Measurements from ENCODE around the gene CTPS1. TPM values are rescaled to one million over a fixed set of nuclear protein-coding genes. Genes with fewer than 3 reads are reported as not detected.
A peak's percentile ranks its signal among the peaks of the same experiment; 100 is the strongest.

Gene CTPS1
- total RNA-seq, 4 donors from 2014 or later: 30.9 to 70.1 (median 51.3) TPM

GRCh38 chr1:40936931-40937339, 42.6 kb upstream of the CTPS1 start:
- Histone ChIP-seq H3K4me1 (no peaks in the 10 kb centered on the region), H3K9me3 (no peaks in the 10 kb centered on the region), H3K27me3 (no peaks in the 10 kb centered on the region), H3K27ac (no peak overlapping the region), H3K36me3 (no peaks in the 10 kb centered on the region), H3K4me3 (no peak overlapping the region)
- TF ChIP-seq CTCF (IDR thresholded peaks at IDR 0.05) (no peak), POLR2A (IDR thresholded peaks at IDR 0.05) (no peak)
- intact Hi-C loops (cut with DNase I; ENCODE audit: low total_unique reads): no loop called here
- DNase-seq: no peak

- H3K36me3 ChIP-seq: no peaks in the 10 kb centered on the region
- intact Hi-C loops (cut with DNase I; ENCODE audit: low total_unique reads): no loop called here
- no peak overlapping the region for H3K27ac ChIP-seq
- no peak overlapping the region for H3K4me3 ChIP-seq
- no peaks in the 10 kb centered on the region for H3K4me1 ChIP-seq
- no peaks in the 10 kb centered on the region for H3K9me3 ChIP-seq
- H3K27me3 ChIP-seq: no peaks in the 10 kb centered on the region
- no peak for DNase-seq
- TF ChIP-seq POLR2A (IDR thresholded peaks at IDR 0.05): no peak
- no peak for TF ChIP-seq CTCF (IDR thresholded peaks at IDR 0.05)
Observed at GRCh38 chr1:40938393-40938792, 41.1 kb upstream of the CTPS1 start.

GRCh38 chr1:40939320-40940059, 40.0 kb upstream of the CTPS1 start:
- no peaks in the 10 kb centered on the region for H3K4me1 ChIP-seq
- no peak overlapping the region for H3K4me3 ChIP-seq
- peak overlapping the region in 1 of 2 donors; percentile 28 for H3K27ac ChIP-seq
- H3K36me3 ChIP-seq: no peaks in the 10 kb centered on the region
- peak in 1 of 2 donors; percentile 32 for DNase-seq
- no peaks in the 10 kb centered on the region for H3K27me3 ChIP-seq
- no peaks in the 10 kb centered on the region for H3K9me3 ChIP-seq
- intact Hi-C loops (cut with DNase I; ENCODE audit: low total_unique reads): no loop called here
- no peak for TF ChIP-seq POLR2A (IDR thresholded peaks at IDR 0.05)
- TF ChIP-seq CTCF (IDR thresholded peaks at IDR 0.05): no peak

- TF ChIP-seq POLR2A (IDR thresholded peaks at IDR 0.05): peak in 1 of 2 donors; percentile 9
- no peak for TF ChIP-seq CTCF (IDR thresholded peaks at IDR 0.05)
- intact Hi-C loops (cut with DNase I; ENCODE audit: low total_unique reads): no loop called here
Observed at GRCh38 chr1:40944326-40944725, 35.2 kb upstream of the CTPS1 start.

GRCh38 chr1:40944841-40945430, 34.6 kb upstream of the CTPS1 start:
- Histone ChIP-seq H3K9me3 (peaks cover 0 to 10% of the 10 kb centered on the region in 2 donors), H3K36me3 (no peaks in the 10 kb centered on the region), H3K4me3 (no peak overlapping the region), H3K27ac (peak overlapping the region; percentile 91 to 94), H3K27me3 (no peaks in the 10 kb centered on the region), H3K4me1 (no peaks in the 10 kb centered on the region)
- DNase-seq: peak; percentile 39 to 65
- TF ChIP-seq CTCF (IDR thresholded peaks at IDR 0.05) (no peak), POLR2A (IDR thresholded peaks at IDR 0.05) (no peak)
- intact Hi-C loops (cut with DNase I; ENCODE audit: low total_unique reads): loop anchor here (5.0 kb wide), 1 partner anchor 83 kb away; the partner anchor contains the start of gene CITED4

More at GRCh38 chr1:40944326-40944725, 35.2 kb upstream of the CTPS1 start:
- H3K4me3 ChIP-seq: no peak overlapping the region
- H3K27me3 ChIP-seq: no peaks in the 10 kb centered on the region
- no peaks in the 10 kb centered on the region for H3K4me1 ChIP-seq
- peaks cover 0 to 10% of the 10 kb centered on the region in 2 donors for H3K9me3 ChIP-seq
- DNase-seq: peak; percentile 44 to 74
- peak overlapping the region; percentile 91 to 94 for H3K27ac ChIP-seq
- H3K36me3 ChIP-seq: no peaks in the 10 kb centered on the region

All from uterus (tissue), 4 donors.